ELR (cell line): ENCODE results near the gene RALGPS1.

Experiments
- DNase-seq: peaks from one replicate; pipeline ENCODE4 v3.0.0-alpha.2; 2015; ENCODE audit warnings: low read depth

Gene RALGPS1

GRCh38 chr9:127189628-127190027 is 275.0 kb downstream of the RALGPS1 start:
- DNase-seq = no peak

- DNase-seq = no peak
Observed at GRCh38 chr9:127192744-127193143, 278.2 kb downstream of the RALGPS1 start.

GRCh38 chr9:127193483-127193882 is 278.9 kb downstream of the RALGPS1 start:
- DNase-seq = no peak

- DNase-seq = peak; percentile 68
Observed at GRCh38 chr9:127194881-127195713, 280.5 kb downstream of the RALGPS1 start.

GRCh38 chr9:127195976-127196825 is 281.6 kb downstream of the RALGPS1 start:
- no peak for DNase-seq

GRCh38 chr9:127196826-127197145 is 282.2 kb downstream of the RALGPS1 start:
- no peak for DNase-seq

DNA sequence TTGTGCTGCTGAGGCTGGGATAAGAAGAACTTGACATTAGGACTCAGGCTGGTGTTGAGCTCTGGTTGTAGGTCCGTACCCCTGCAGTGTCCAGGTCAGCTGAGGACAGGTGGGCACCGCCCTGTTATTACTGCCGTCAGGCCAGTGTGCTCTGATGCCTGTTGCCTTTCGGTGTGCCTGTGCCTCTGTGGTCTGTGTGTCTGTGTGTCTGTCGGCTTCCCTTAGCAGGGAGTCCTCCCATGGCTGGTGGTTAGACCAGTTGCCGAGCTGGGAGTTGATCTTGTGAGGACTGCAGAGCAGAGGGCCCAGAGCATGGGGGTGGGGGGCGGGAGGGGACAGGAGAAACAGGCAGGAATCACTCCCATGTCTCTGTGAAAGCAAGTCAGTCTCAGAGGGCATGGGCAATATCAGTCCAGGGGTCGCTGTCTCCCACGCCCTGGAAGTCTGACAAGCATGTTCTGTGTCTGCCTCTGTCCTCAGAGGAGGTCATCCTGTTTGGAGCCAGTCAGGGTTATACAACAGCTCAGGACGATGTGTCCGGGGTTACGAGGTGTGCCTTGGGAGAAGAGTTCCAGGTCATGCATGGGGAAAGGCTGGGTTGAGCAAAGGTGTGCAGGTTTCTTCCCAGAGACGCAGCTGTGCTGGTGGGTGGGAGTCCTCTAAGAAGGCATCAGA is 282.7 kb downstream of the RALGPS1 start:
- no peak for DNase-seq

- DNase-seq = no peak
Observed at GRCh38 chr9:127197861-127198430, 283.4 kb downstream of the RALGPS1 start.

DNA sequence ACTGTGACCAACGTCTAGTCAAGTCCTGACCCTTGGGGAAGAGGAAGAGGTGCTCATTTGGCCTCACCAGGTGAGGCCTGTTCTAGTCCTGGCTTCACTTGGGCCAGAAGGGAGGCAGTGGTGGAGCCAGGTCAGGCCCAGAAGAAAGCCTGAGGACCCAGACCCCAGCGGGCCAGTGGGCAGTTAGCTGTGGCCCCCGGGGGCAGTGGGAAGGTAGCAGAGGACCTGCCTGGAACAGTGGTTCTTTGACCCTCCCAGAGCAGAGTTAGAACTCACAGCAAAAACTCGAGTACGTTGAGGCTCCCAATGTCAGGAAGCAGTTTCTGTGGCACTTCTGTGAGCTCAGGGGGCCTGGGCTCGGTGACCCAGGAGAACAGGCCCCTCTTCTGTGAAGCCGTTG is 284.0 kb downstream of the RALGPS1 start:
- no peak for DNase-seq

- DNase-seq = peak; percentile 82
Observed at GRCh38 chr9:127199001-127199791, 284.6 kb downstream of the RALGPS1 start.

DNA sequence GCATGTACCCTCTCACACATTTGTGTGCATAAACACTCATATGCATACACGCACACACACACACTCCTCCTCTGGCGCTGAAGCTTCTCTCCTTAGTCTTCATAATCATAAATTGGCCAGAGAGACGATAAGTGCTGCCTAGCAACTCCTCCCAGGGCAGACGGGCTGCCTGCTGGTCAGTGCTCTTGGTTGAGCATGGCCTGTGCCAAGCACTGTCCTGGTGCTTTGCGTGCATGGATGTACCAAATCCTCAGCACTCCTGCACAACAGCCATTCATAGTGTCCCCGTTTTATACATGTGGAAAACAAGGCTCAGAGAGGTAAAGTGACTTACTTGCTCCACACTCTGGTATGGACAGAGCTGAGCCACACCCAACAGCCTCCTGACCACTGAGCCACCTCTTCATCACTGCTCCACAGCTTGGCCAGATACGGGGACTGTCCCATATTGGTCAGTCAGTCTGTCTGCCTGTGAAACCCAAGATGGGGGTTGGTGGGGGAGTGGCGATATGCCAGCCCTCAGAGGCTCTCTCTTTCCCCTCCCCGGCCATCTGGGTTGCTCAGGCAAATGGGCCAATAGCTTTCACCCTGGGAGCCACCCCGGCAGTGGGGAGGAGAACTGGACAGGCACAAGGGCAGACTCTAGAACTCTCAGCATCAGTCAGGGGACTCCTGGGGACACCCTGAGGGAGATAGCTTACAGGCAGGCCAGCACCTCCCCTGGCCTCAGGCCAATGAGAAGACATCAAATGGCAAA is 285.7 kb downstream of the RALGPS1 start:
- no peak for DNase-seq

DNA sequence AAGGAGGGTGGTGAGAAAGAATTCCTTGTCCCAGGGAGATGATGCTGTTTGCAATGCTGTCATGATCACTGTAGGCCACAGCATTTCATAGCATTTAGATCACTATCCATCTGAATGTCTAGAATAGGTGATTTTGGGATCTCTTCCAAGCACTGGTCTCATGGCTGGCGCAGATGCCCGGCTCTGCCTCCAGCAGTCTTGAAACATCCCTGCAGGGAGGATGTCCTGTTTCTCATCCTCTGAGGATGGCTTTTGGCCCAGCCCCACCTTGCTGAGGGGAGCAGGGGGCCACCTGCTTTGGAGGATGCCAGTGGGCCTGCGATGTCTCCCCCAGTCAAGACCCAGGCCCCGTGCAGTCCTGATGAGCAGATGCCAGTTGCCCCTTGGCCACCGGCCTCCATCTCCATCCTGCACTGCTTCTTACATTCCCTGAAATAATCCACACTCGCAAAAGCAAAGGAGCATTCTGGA is 286.5 kb downstream of the RALGPS1 start:
- DNase-seq = no peak

DNA sequence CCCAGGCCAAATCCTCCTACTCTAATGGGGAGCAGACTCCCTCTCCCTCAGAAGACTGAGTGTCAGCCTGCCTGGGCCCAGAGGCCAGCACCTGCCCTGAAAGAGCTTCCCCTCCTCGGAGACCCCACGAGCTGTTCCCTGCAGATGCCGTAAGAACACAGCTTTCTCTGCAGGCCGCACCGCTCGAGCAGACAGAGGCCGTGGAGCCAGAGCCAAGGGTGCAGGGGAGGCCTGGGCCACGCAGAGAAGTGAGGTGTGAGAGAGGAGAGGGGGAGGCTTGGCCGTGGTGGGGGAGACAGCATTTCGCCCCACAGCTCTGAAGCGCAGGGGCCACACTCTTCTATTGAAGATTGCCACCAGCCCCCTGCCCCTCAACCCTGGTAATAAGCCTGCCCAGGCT is 287.1 kb downstream of the RALGPS1 start:
- no peak for DNase-seq

DNA sequence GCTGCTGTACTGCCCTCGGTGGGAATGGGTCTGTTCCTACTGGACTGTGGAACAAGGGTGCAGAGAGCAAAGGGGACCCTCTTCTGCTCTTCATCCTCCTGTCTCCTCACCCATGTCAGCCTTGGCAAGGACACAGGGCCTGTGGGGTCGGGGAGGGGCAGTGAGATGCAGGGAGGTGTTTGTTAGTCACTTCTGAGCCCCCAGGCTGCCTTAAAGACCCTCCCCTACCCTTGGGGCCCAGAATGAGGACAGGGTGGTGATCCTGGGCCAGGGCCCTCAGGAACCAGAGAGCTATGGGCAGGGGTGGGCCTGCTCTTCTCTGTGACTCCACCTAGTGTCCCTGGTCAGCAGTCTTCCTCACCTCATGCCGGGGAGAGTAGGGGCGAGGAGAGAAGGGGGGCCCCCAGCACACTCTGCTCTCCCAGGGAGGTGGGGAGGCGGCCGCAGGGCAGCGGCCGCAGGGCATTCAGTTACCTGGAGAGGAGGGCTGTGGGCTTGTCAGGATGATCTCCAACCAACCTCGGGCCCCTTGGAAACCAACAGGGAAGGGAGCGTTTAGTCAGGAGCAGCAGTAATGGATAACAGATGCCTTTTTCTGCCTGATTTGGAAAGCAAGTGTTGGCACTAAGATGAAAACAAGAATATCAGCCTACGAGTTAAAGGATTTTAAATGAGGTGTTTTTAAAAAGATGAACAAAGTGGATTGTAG is 288.0 kb downstream of the RALGPS1 start:
- DNase-seq = no peak

DNA sequence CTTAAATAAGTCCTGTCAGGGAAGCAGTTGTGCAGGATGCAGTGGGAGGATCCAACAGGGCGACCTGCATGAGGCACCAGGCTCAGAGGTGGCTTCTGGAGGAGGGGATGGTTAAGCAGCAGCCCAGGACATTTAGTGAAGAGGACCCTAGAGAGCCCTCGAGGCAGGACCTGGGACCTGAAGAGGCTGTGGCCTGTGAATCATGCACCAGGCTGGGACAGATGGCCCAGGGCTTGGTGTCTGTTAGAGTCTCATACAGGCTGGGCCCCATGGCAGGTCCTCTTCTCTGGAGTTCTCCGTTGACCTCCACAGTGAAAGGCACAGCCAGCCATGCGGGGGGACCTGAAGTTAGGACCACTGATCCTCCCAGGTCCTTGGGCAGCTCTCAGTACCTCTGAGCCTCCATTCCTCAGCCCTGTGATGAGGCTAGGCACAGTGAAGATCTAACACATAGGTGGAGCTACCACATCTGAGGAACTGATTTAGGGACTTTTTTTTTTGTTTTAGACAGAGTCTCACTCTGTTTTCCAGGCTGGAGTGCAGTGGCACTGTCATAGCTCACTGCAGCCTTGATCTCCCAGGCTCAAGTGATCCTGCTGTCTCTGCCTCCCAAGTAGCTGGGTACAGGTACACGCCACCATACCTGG is 289.2 kb downstream of the RALGPS1 start:
- DNase-seq = no peak

DNA sequence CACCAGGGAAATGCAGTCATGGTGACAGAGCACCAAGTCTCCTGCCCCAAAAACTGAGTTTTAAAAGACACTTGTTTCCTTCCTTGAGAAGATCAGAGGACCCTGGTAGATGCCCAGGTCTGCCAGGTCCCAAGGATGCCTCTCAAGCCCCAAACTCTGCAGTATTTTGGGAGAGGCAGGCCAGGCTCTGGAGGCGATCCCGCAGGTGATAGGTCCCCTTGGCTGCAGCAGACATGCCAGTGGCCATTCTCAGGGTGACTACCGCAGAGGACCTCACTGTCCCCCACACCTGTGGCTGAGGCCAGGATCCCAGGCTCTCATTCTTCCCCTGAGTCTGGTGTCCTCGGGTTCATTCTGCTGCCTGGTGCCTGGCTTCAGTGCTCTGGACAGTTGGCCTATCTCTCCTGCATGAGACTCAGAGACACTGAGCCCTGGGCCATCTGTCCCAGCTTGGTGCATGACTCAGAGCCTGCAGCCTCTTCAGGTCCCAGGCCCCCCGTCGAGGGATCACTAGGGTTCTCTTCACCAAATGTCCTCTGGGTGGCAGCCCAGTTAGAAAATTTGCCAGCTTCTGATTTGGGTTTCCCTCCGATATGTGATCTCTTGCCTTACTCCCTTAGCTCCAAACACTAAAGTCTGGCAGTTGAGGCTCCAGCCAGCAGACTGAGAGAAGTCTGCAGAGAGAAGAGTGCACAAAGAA is 290.3 kb downstream of the RALGPS1 start:
- DNase-seq = peak; percentile 72

DNA sequence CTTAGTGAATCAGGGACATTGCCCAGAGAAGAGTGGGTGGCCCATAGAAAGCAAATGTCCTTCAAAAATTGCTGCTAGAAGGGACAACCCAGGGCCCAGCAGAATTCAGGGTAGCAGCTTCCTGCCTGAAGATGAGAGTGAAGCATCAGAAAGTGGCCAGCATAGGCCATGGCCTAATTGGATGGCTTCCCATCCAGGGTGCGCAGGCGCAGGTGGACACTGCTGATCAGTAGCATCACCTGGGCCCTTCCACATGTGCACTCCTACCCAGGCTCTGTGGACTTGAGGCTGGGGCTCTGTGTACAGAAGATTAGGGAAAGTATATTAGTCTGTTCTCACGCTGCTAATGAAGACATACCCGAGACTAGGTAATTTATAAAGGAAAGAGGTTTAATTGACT is 291.4 kb downstream of the RALGPS1 start:
- DNase-seq = no peak

- no peak for DNase-seq
Observed at GRCh38 chr9:127206666-127207065, 292.1 kb downstream of the RALGPS1 start.
